Keratinocyte (primary cell): ENCODE data around the gene TMEM184A. TPM values are rescaled to one million over a fixed set of nuclear protein-coding genes. Genes with fewer than 3 reads are reported as not detected.

ENCODE experiments used
- DNase-seq: peaks from one replicate; pipeline ENCODE4 v3.0.0-alpha.2; 2011; ENCODE audit warnings: low read depth, missing footprints, low spot score
- FAIRE-seq: peaks from 2 replicates; lab custom pipeline; 2011; peaks lifted over from hg19 to GRCh38; lab: Jason Lieb, UNC
- H2AFZ ChIP-seq: 2 replicates; pipeline ENCODE4 v1.6.0; 2012; ENCODE audit warnings: low read length, control low read depth, inconsistent platforms; ENCODE audit not compliant: control insufficient read depth
- H3K27ac ChIP-seq: 2 replicates; pipeline ENCODE4 v1.5.1; 2011; ENCODE audit warnings: low read length; ENCODE audit not compliant: control insufficient read depth, insufficient read depth
- H3K27me3 ChIP-seq: 3 replicates; pipeline ENCODE4 v1.6.0; 2011; ENCODE audit warnings: low read length; ENCODE audit not compliant: control insufficient read depth, insufficient read depth; ENCODE audit errors: extremely low read depth
- H3K36me3 ChIP-seq, 2 experiments: 2 replicates in 1 of 2; 3 replicates in 1 of 2; pipeline ENCODE4 v1.5.1; 2011; ENCODE audit warnings: low read length in 2 of 2, mild to moderate bottlenecking in 1 of 2; ENCODE audit not compliant: control insufficient read depth in 2 of 2, insufficient read depth in 2 of 2; ENCODE audit errors: extremely low read depth in 1 of 2
- H3K4me1 ChIP-seq: 3 replicates; pipeline ENCODE4 v1.5.1; 2011; ENCODE audit warnings: low read length; ENCODE audit not compliant: control insufficient read depth, insufficient read depth; ENCODE audit errors: extremely low read depth
- H3K4me2 ChIP-seq: 3 replicates; pipeline ENCODE4 v1.6.0; 2011; ENCODE audit warnings: low read depth, low read length; ENCODE audit not compliant: control insufficient read depth, insufficient read depth; ENCODE audit errors: extremely low read depth
- H3K4me3 ChIP-seq, 3 experiments: fragments of 200-600 bp in 1 of 3; sonication (generic) in 1 of 3; 2 replicates in 2 of 3; 3 replicates in 1 of 3; pipeline ENCODE4 v1.5.1; 2011 to 2016; ENCODE audit warnings: low read length in 3 of 3, mild to moderate bottlenecking in 3 of 3, control low read depth in 2 of 3, inconsistent platforms in 1 of 3, low read depth in 1 of 3, mixed read lengths in 1 of 3, mixed run types in 1 of 3, moderate library complexity in 1 of 3; ENCODE audit not compliant: control insufficient read depth in 2 of 3, insufficient read depth in 2 of 3; ENCODE audit errors: extremely low read depth in 1 of 3
- H3K79me2 ChIP-seq: 2 replicates; pipeline ENCODE4 v1.6.0; 2012; ENCODE audit warnings: low read length; ENCODE audit not compliant: control insufficient read depth, insufficient read depth
- H3K9ac ChIP-seq: 3 replicates; pipeline ENCODE4 v1.6.0; 2011; ENCODE audit warnings: low read length; ENCODE audit not compliant: control insufficient read depth, insufficient read depth; ENCODE audit errors: extremely low read depth
- H3K9me1 ChIP-seq: 3 replicates; pipeline ENCODE4 v1.6.0; 2011; ENCODE audit warnings: low read length; ENCODE audit not compliant: control insufficient read depth, insufficient read depth; ENCODE audit errors: extremely low read depth
- H3K9me3 ChIP-seq: 2 replicates; pipeline ENCODE4 v1.5.1; 2012; ENCODE audit warnings: low read depth, low read length; ENCODE audit not compliant: control insufficient read depth
- H4K20me1 ChIP-seq: 3 replicates; pipeline ENCODE4 v1.6.0; 2011; ENCODE audit warnings: low read length; ENCODE audit not compliant: control insufficient read depth, insufficient read depth; ENCODE audit errors: extremely low read depth
- CTCF ChIP-seq, 3 experiments: IDR thresholded peaks in 1 of 3; conservative IDR thresholded peaks in 1 of 3; optimal IDR thresholded peaks in 1 of 3; 2 replicates in 2 of 3; 3 replicates in 1 of 3; pipeline versions ENCODE3 to v1.5.1; 2011; ENCODE audit warnings: low read length in 3 of 3, mild to moderate bottlenecking in 3 of 3, moderate library complexity in 2 of 3, control low read depth in 1 of 3, inconsistent platforms in 1 of 3; ENCODE audit not compliant: insufficient read depth in 2 of 3; ENCODE audit errors: extremely low read depth in 1 of 3
- EZH2 ChIP-seq: IDR thresholded peaks from one replicate; pipeline ENCODE4 v1.6.1; 2012; ENCODE audit warnings: inconsistent platforms, mild to moderate bottlenecking, low read length, moderate library complexity
- dilution Hi-C: fragments of 300-500 bp; cut with MboI; formaldehyde crosslinking; loops from one replicate; pipeline ENCODE4 v1.7.0; 2020; ENCODE audit warnings: low sequenced_read_pairs; ENCODE audit not compliant: extremely low pct_ligation_motif_present
- polyA plus RNA-seq, 5 experiments: library from polyadenylated mRNA; depleted of rRNA in 3 of 5; stranded (reverse) in 3 of 5; stranded (forward) in 1 of 5; unstranded in 1 of 5; fragments of >200 nt; gene quantifications; 1 replicate in 1 of 5; 2 replicates in 3 of 5; 3 replicates in 1 of 5; pipeline versions ENCODE4 v1.2.1 to v1.2.3, GENCODE V29; 2011 to 2012; ENCODE audit warnings: missing spikeins in 2 of 5, low read depth in 1 of 5, low replicate concordance in 1 of 5

TMEM184A gene
- polyA plus RNA-seq, 1 donor (not counting 4 experiments of a cell fraction or from before 2014, with no cell fraction given), result 2.9 TPM

GRCh38 chr7:1559626-1560590, 3.9 kb upstream of the TMEM184A start:
- Histone ChIP-seq H3K4me3 (peak overlapping the region; percentile 23 to 27 (median 25)), H3K79me2 (no peaks in the 10 kb centered on the region), H3K27me3 (no peaks in the 10 kb centered on the region), H3K27ac (peak overlapping the region; percentile 58), H4K20me1 (no peaks in the 10 kb centered on the region), H3K9me1 (no peaks in the 10 kb centered on the region), H3K4me2 (peak overlapping the region; percentile 82), H3K36me3 (no peaks in the 10 kb centered on the region), H3K9ac (peak overlapping the region; percentile 53), H3K4me1 (peaks cover 46% of the 10 kb centered on the region), H2AFZ (peak overlapping the region; percentile 68), H3K9me3 (no peaks in the 10 kb centered on the region)
- DNase-seq (no peak), FAIRE-seq (peak; percentile 88)
- TF ChIP-seq CTCF (optimal IDR thresholded peaks at IDR 0.05 in 1 of 3, IDR thresholded peaks at IDR 0.05 in 1 of 3, conservative IDR thresholded peaks at IDR 0.05 in 1 of 3; ENCODE audit: extremely low read depth in 1 of 3, insufficient read depth in 2 of 3, low read length in 3 of 3) (no peak), EZH2 (no peak)
- dilution Hi-C loops, result no loop called here

- FAIRE-seq (no peak), DNase-seq (no peak)
- Histone ChIP-seq H4K20me1 (no peaks in the 10 kb centered on the region), H3K9me1 (no peaks in the 10 kb centered on the region), H3K4me2 (peak overlapping the region; percentile 82), H3K79me2 (no peaks in the 10 kb centered on the region), H3K4me1 (peaks cover 39% of the 10 kb centered on the region), H3K27me3 (no peaks in the 10 kb centered on the region), H3K9me3 (no peaks in the 10 kb centered on the region), H3K36me3 (no peaks in the 10 kb centered on the region), H3K4me3 (peak overlapping the region in 1 of 3 experiments; percentile 4), H3K9ac (peak overlapping the region; percentile 15), H3K27ac (no peak overlapping the region), H2AFZ (peak overlapping the region; percentile 68)
- TF ChIP-seq EZH2 (no peak), CTCF (optimal IDR thresholded peaks at IDR 0.05 in 1 of 3, IDR thresholded peaks at IDR 0.05 in 1 of 3, conservative IDR thresholded peaks at IDR 0.05 in 1 of 3; ENCODE audit: extremely low read depth in 1 of 3, insufficient read depth in 2 of 3, low read length in 3 of 3) (no peak)
- dilution Hi-C loops, result no loop called here
These were observed 3.0 kb upstream of the TMEM184A start for GRCh38 chr7:1558841-1559625.
